Vagina (tissue), 2 donors: ENCODE results near the gene MOGAT3.

Experiments
- POLR2A ChIP-seq, 2 donors: fragments of 450-650 bp; IDR thresholded peaks; one replicate each; pipeline ENCODE4 v1.6.1; 2017; ENCODE audit warnings: antibody characterized with exemption in 2 of 2, mild to moderate bottlenecking in 2 of 2, moderate library complexity in 2 of 2
- TF ChIP-seq, protein P1 (sequence below), 3 experiments: fragments of 450-650 bp in 2 of 3; fragments of 200-600 bp in 1 of 3; sonication (generic) in 1 of 3; IDR thresholded peaks; one replicate each; pipeline ENCODE4 v1.5.1; 2017 to 2019; ENCODE audit warnings: antibody characterized with exemption in 3 of 3, mild to moderate bottlenecking in 2 of 3, moderate library complexity in 2 of 3

DNA sequence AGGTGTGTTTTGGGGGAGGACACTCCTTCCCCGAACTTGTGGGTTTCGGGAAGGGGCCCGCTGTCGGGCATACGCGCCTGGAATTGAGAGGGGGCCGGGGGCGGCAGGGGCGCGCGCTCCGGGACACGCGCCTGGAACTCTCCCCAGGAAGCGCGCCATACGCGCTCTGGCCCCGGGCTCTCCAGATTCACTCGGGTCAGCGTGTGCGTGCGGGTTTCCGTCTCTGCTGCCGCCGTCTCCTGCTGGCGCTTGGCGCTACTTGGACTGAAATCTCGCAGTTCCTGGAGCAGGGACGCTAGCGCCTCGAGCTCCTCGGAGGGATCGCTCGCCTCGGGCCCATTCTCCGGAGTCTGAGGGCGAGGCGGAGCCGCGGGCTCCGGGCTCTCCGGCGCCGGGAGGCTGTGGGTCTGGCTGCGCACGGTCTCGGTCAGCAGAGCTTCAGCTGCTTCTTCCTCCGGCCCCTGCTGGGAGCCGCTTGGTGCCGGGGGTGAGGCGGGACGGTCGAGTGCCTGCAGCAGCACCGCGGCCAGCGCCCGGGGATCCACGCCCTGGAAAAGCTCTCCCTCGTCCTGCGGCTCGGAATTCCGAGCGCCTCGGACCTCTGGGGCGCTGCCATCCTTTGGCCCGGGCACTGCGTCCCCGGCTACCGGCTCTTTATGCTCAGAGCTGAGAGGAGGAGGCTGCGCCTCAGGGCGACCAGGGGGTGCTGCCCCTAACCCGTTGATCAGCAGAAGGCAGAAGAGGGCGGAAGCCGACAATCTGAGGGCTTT, 36.6 kb downstream of the MOGAT3 start:
- TF ChIP-seq POLR2A (IDR thresholded peaks at IDR 0.05): no peak
- TF ChIP-seq, protein P1, sequence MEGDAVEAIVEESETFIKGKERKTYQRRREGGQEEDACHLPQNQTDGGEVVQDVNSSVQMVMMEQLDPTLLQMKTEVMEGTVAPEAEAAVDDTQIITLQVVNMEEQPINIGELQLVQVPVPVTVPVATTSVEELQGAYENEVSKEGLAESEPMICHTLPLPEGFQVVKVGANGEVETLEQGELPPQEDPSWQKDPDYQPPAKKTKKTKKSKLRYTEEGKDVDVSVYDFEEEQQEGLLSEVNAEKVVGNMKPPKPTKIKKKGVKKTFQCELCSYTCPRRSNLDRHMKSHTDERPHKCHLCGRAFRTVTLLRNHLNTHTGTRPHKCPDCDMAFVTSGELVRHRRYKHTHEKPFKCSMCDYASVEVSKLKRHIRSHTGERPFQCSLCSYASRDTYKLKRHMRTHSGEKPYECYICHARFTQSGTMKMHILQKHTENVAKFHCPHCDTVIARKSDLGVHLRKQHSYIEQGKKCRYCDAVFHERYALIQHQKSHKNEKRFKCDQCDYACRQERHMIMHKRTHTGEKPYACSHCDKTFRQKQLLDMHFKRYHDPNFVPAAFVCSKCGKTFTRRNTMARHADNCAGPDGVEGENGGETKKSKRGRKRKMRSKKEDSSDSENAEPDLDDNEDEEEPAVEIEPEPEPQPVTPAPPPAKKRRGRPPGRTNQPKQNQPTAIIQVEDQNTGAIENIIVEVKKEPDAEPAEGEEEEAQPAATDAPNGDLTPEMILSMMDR (IDR thresholded peaks at IDR 0.05): no peak
